NCI-H526 treated with DMSO at 0.1 percent for 48 hours (cell line): ENCODE results near the gene HUS1.
"Not testable (repeated sequence)": the region's sequence is repeated elsewhere in the genome, so short reads cannot be mapped to it uniquely, and the experiment has no call there.

Experiments used
- DNase-seq: peaks from one replicate; lab custom pipeline; 2025; lab: John Stamatoyannopoulos, UW

The HUS1 gene

GRCh38 chr7:47944536-47945260 lies 34.7 kb downstream of the HUS1 start:
- no peak for DNase-seq

DNA sequence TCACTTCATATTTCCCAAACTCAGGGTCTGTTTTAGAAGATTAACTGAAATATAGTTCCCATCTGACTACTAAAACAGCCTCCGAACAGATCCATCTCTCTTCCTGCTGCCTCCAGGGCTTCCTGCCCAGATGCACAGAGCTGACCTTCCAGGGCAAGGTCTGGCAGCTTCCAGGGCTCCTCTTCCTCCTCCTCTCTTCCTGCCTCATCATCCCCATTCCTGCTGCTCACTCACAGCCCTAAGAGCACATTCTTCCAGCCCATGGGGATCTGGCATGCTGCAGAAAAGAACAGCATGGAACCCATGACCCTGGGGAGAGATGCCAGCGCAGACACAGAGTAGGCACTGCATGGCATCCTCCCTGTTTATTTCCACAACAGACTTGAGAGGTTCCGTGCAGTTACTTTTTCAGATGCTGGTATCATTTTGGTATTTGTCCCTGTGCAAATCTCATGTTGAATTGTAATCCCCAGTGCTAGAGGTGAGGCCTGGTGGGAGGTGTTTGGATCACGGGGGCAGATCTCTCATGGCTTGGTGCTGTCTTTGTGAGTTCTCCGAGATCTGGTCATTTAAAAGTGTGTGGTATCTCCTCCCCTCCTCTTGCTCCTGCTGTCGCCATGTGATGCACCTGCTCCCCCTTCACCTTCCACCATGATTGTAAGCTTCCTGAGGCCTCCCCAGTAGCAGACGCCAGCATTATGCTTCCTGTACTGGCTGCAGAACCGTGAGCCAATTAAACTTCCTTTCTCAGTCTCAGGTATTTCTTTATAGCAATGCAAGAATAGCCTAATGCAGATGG lies 35.5 kb downstream of the HUS1 start:
- DNase-seq: no peak

- DNase-seq: not testable (repeated sequence)
Observed at GRCh38 chr7:47942651-47943050, 36.8 kb downstream of the HUS1 start.

GRCh38 chr7:47942132-47942531 lies 37.3 kb downstream of the HUS1 start:
- DNase-seq: no peak

GRCh38 chr7:47941136-47941844 lies 38.1 kb downstream of the HUS1 start:
- no peak for DNase-seq

DNA sequence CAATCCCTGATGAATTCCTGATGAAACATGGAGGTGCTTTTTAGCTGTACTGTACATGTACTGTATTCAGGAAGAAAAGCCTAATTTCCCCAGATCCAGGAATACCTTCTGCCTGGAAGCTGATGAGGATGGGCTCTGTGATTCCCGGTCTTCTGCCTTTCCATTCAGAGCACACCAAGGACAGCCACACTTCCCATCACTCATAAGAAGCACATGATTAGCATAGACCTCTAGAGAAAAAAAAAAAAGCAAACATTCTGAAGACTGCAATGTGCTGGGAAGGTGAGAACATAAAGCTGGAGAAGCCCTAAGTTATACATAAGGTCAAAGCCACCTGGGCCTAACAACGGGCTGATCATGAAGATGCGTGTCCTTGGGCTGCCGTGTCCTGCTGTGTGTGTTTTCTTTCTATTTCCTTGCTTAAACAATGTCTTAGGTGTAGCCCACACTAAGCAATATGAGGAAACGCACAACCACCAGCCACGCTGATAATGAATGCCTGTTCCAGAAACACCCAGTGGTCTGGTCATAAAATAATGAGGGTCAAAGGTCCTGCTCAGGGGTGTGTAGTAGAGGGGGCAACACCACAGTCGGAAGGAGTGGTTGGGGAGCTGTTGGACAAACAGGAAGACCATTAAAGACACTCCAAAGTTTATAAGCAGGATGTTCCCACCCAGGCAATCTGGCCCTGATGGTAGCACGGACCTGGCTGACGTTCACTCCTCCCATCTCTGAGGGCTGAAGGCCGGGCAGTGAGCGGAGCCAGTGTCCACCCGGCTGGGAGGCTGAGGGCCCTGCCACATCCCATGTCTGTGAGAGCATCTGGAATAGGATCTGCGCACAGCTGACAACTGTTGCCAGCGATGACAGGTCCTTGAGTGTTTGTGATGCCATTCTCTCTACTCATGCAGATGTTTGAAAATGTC lies 39.1 kb downstream of the HUS1 start:
- DNase-seq: no peak

- DNase-seq: no peak
Observed at GRCh38 chr7:47939425-47940036, 39.9 kb downstream of the HUS1 start.

DNA sequence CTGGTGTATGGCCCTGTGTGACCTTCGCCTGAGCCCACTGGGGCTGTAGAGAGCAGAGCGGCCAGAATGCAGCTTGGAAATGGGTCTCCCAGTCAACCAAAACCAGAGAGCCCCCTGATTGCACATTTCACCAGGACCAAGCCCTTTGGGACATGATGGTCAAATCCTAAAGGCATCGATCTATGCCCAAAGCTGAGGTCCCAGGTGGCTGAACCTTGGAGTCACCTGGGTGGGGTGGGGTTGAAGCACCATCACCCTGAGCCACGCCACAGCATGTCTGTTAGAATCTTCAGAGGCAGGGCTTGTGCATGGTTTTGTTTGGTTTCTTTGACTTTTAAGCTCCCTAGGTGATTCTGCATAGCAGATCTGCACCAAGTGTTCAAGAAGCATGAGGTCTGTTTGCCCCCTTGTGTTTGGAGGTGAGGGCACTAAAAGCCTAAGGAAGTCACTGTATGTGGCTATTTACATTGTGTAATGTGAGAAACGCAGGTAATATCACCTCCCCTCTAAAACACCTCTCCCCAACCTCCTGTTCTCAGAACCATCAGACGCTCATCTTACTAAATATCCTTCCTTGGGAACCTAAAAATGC lies 40.7 kb downstream of the HUS1 start:
- no peak for DNase-seq

DNA sequence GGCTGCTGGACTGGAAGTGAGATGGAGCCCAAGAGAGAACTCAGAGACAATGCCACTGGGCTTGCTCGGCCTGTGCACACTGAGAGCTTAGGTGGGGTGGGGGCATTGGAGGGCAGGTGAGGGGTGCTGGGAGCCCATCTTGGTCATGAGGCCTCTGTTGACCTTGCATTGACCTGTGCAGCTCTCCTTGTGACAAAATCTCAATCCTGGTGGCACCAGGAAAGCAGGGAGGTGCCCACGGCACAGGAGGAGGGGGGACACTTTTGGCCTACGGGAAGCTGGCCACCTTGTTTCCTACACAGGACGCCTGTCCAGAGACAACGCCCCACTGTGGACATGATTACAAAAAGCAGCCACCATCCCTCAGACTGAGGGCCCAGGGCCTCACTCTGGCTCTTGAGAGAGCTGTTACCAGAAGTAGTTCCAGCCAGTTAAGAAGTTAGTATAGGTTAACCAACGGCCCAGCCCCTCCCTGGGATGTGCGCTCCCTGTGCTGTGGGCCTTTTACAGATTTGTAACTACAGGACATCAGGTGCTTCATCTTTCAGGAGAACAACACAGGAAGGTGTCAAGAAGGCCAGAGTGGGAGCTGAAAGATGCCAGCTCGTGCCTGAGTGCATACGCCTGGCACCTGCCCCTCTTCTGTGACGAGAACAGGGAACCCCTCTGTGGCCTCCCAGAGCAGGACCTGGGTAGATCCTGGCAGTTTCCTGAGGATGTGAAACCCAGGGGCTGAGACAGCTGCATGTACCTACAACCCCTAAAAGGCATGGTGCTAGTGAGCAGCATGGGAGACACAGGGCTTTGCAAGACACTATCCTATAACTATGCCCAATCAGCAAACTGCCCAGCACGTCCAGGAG lies 41.5 kb downstream of the HUS1 start:
- DNase-seq: no peak

DNA sequence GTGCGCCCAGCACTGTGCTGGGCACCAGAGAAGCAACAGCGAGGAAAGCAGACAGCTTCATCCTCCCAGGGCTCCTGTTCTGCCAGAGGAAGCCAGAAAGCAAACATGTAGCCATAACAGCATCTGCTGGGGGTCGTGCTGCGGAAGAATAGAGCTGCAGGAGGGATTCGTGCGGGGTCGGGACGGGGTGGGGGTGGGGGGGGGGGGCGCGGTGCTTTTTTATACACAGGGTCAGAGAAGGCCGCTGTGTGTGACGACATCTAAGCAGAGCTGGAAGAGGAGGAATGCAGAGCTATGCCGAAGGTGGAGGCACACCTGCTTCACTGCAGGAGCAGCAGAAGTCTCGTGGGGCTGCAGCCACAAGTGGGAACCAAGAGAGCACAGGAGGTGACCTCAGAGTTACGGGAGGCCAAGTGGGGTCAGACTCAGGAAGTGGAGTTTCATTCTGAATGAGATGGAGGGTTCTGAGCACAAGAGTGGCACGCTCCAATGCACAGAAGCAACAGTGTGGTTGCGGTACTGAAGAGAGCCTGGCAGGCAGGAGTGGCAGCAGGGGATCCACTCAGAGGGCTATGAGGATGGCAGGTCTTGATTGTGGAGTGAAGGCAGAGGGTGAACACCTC lies 42.2 kb downstream of the HUS1 start:
- no peak for DNase-seq

DNA sequence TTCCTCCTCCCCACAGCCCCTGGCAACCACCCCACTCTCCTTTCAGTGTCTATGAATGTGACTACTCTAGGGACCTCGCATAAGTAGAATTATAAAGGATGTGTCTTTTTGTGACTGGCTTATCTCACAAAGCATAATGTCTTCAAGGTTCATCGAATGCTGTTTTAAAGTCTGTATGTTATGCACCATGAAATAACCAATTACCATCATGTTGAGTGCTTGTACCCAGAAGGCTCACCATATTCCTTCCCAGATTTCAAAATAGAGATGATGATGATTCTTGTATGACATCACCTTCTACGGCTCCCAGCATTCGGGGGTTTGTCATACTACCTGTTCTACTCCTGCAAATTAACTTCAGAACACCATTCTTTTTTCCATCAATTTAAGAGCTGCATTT lies 43.1 kb downstream of the HUS1 start:
- no peak for DNase-seq

DNA sequence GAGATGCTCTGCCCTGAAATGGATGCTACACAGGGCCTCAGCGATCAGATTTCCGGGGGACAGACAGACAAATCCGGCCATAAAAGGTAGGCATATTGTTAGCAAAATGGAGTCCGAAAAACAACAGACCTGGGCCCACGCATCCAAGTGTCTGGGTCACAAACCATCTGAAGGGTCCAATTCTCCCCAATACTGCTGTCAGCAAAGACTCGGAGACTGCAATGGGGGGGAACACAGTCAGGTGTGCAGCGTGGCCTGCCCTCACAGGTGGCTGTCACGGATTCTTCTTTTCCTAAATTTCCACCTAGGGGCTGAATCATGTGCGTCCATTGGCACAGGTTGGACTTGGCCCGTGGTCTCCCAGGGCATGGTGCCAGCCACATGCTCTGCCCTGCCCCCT lies 44.1 kb downstream of the HUS1 start:
- no peak for DNase-seq

GRCh38 chr7:47934831-47935230 lies 44.6 kb downstream of the HUS1 start:
- DNase-seq: no peak

GRCh38 chr7:47933215-47933614 lies 46.2 kb downstream of the HUS1 start:
- no peak for DNase-seq

DNA sequence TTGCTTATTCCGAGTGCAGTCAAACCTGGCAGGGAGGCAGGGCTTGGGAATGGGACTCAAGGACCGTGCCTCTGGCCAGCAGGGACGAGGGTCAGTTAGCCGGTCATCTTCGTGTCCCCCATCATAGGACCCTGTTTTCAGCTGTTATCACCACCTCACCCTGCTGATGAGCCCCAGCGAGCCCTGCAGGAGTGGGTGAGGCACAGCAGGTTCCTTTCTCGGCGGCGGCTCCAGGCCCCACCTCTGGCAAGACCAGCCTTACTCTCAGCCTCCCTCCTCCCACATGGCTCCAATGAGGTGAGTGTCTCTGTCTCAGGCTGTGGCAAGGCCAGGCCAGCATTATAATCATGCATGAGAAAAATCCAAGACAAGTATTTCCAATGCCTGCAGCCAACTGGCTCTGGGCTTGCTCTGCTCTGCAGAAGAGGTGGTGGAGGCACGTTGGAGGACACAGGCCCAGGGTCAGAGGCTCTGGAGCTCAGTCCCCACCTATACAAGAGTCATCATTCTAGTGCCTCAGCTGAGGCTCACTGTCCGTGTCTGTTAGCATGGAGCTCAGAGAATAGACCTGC lies 46.9 kb downstream of the HUS1 start:
- no peak for DNase-seq

DNA sequence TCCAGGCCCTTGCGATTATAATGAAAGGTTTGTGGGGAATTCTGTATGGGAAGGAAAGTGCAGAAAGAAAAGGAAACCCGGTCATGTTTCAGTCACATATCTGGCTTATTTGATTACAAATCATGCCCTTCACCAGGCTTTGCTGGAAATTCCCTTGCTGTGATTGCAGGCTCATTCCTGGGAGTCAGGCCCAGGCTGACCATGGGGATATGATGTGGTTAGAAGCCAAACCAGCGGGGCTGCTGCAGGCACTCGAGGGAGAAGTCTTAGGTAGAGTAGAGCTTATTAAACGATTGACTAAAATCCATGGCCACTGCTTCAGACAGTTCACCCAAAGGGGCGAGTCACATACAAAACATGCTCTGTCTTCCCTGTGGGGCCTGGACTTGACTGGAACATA lies 47.4 kb downstream of the HUS1 start:
- DNase-seq: no peak

- no peak for DNase-seq
Observed at GRCh38 chr7:47931005-47932004, 48.1 kb downstream of the HUS1 start.

GRCh38 chr7:47924266-47924665 lies 55.1 kb downstream of the HUS1 start:
- DNase-seq: no peak
